PC-3 (cell line): ENCODE data around the gene SLC15A3. TPM values are rescaled to one million over a fixed set of nuclear protein-coding genes. Genes with fewer than 3 reads are reported as not detected.
A peak's percentile ranks its signal among the peaks of the same experiment; 100 is the strongest.

Experiments
- ATAC-seq: fragments of 200-7000 bp; cut with Tn5 transposase; 2 replicates; pipeline ENCODE4 v1.9.1; 2020; ENCODE audit warnings: mild to moderate bottlenecking, moderate library complexity
- BruUV-seq: library from RNA; stranded (reverse); fragments of 400-500 nt; replicated peaks from 2 replicates; lab custom pipeline; 2021; lab: Mats Ljungman, UMichigan
- CTCF ChIA-PET: fragments of 300-600 bp; sonication (Branson Sonifier 250); formaldehyde crosslinking; loops from one replicate; lab custom pipeline; 2022; ENCODE audit warnings: antibody characterized with exemption; lab: Charles Lee
- POLR2A ChIA-PET: fragments of 300-600 bp; sonication (Branson Sonifier 250); formaldehyde crosslinking; loops from one replicate; lab custom pipeline; 2022; ENCODE audit warnings: antibody characterized with exemption; ENCODE audit not compliant: unreplicated experiment; lab: Charles Lee
- DNase-seq: peaks from one replicate; pipeline ENCODE4 v3.0.0-alpha.2; 2015
- H2AFZ ChIP-seq: fragments of 300-600 bp; sonication (generic); 2 replicates; pipeline ENCODE4 v1.6.0; 2016; ENCODE audit warnings: antibody characterized with exemption, low read length
- H3F3A ChIP-seq: fragments of 300-600 bp; sonication (generic); one replicate; pipeline ENCODE4 v1.6.0; 2017; ENCODE audit warnings: antibody characterized with exemption, low read length, control low read depth, mild to moderate bottlenecking; ENCODE audit not compliant: unreplicated experiment
- H3K27ac ChIP-seq: fragments of 300-600 bp; sonication (generic); 2 replicates; pipeline ENCODE4 v1.5.1; 2016; ENCODE audit warnings: mild to moderate bottlenecking, low read length
- H3K27me3 ChIP-seq: fragments of 300-600 bp; sonication (generic); 2 replicates; pipeline ENCODE4 v1.6.1; 2016; ENCODE audit warnings: low read length, mixed read lengths
- H3K36me3 ChIP-seq: fragments of 300-600 bp; sonication (generic); 2 replicates; pipeline ENCODE4 v1.6.1; 2016; ENCODE audit warnings: low read depth, mixed run types, low read length, mixed read lengths
- H3K4me1 ChIP-seq: fragments of 300-600 bp; sonication (generic); 2 replicates; pipeline ENCODE4 v1.5.1; 2016; ENCODE audit warnings: low read length; ENCODE audit not compliant: insufficient read depth
- H3K4me2 ChIP-seq: fragments of 300-600 bp; sonication (generic); 2 replicates; pipeline ENCODE4 v1.6.0; 2016; ENCODE audit warnings: low read length
- H3K4me3 ChIP-seq: fragments of 300-600 bp; sonication (generic); 2 replicates; pipeline ENCODE4 v1.5.1; 2016; ENCODE audit warnings: mild to moderate bottlenecking, low read length, mixed read lengths
- H3K79me2 ChIP-seq: fragments of 300-600 bp; sonication (generic); 2 replicates; pipeline ENCODE4 v1.6.1; 2017; ENCODE audit warnings: low read length, mixed read lengths
- H3K9ac ChIP-seq: fragments of 300-600 bp; sonication (generic); 2 replicates; pipeline ENCODE4 v1.6.0; 2016; ENCODE audit warnings: mild to moderate bottlenecking, low read length
- H3K9me2 ChIP-seq: fragments of 300-600 bp; sonication (generic); replicated peaks from 2 replicates; pipeline ENCODE4 v1.6.1; 2016; ENCODE audit warnings: mixed run types, low read length, mixed read lengths
- H3K9me3 ChIP-seq: fragments of 300-600 bp; sonication (generic); 2 replicates; pipeline ENCODE4 v1.6.1; 2016; ENCODE audit warnings: low read length, mixed read lengths
- H4K20me1 ChIP-seq: fragments of 300-600 bp; sonication (generic); 2 replicates; pipeline ENCODE4 v1.6.1; 2016; ENCODE audit warnings: low read length, mixed read lengths
- EZH2 ChIP-seq: fragments of 300-600 bp; sonication (generic); IDR thresholded peaks from one replicate; pipeline ENCODE4 v1.6.1; 2017; ENCODE audit warnings: antibody characterized with exemption, mild to moderate bottlenecking, low read length; ENCODE audit not compliant: unreplicated experiment
- EZH2phosphoT487 ChIP-seq: fragments of 300-600 bp; sonication (generic); IDR thresholded peaks from 2 replicates; pipeline ENCODE4 v1.6.1; 2018; ENCODE audit warnings: mild to moderate bottlenecking, antibody characterized with exemption, low read length, borderline replicate concordance
- intact Hi-C: fragments of 100-400 bp; cut with micrococcal nuclease; formaldehyde crosslinking; loops from 2 replicates; pipeline ENCODE4 v1.9.0; 2023
- total RNA-seq: library from RNA; depleted of rRNA; stranded (reverse); fragments of >200 nt; gene quantifications from 2 replicates; pipeline ENCODE4 v1.2.3, GENCODE V29; 2014
- TF ChIP-seq, protein P1 (sequence below): fragments of 300-600 bp; sonication (generic); conservative IDR thresholded peaks from 2 replicates; pipeline ENCODE4 v1.5.1; 2017; ENCODE audit warnings: antibody characterized with exemption, low read depth, mild to moderate bottlenecking, low read length

Gene SLC15A3
- total RNA-seq, 1 experiment from 2014 or later = not detected

GRCh38 chr11:60945295-60945667, 6.7 kb downstream of the SLC15A3 start:
- Histone ChIP-seq H3F3A (no peaks in the 10 kb centered on the region), H4K20me1 (no peaks in the 10 kb centered on the region), H3K79me2 (no peaks in the 10 kb centered on the region), H3K4me1 (peaks cover 6% of the 10 kb centered on the region; the same call in 1 of the 2 replicates), H3K36me3 (no peaks in the 10 kb centered on the region), H3K4me2 (no peak overlapping the region), H3K27me3 (no peaks in the 10 kb centered on the region), H3K9ac (no peak overlapping the region), H3K27ac (no peak overlapping the region), H3K9me3 (no peaks in the 10 kb centered on the region), H3K9me2 (no peaks in the 10 kb centered on the region), H2AFZ (no peak overlapping the region), H3K4me3 (no peak overlapping the region)
- no TSS peak for BruUV-seq
- intact Hi-C loops = no loop called here
- DNase-seq (no peak), ATAC-seq (no peak)
- TF ChIP-seq EZH2 = no peak
- TF ChIP-seq, protein P1, sequence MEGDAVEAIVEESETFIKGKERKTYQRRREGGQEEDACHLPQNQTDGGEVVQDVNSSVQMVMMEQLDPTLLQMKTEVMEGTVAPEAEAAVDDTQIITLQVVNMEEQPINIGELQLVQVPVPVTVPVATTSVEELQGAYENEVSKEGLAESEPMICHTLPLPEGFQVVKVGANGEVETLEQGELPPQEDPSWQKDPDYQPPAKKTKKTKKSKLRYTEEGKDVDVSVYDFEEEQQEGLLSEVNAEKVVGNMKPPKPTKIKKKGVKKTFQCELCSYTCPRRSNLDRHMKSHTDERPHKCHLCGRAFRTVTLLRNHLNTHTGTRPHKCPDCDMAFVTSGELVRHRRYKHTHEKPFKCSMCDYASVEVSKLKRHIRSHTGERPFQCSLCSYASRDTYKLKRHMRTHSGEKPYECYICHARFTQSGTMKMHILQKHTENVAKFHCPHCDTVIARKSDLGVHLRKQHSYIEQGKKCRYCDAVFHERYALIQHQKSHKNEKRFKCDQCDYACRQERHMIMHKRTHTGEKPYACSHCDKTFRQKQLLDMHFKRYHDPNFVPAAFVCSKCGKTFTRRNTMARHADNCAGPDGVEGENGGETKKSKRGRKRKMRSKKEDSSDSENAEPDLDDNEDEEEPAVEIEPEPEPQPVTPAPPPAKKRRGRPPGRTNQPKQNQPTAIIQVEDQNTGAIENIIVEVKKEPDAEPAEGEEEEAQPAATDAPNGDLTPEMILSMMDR = no peak
- no peak for TF ChIP-seq EZH2phosphoT487
- POLR2A ChIA-PET = no interaction called here
- CTCF ChIA-PET = no interaction called here

- no peaks in the 10 kb centered on the region for H3K9me3 ChIP-seq
- no peaks in the 10 kb centered on the region for H3K27me3 ChIP-seq
- no TSS peak for BruUV-seq
- TF ChIP-seq, protein P1 = peak; percentile 39; the same call in 1 of the 2 replicates
- TF ChIP-seq EZH2phosphoT487 (no peak), EZH2 (no peak)
- DNase-seq = no peak
- POLR2A ChIA-PET = no interaction called here
- H3K4me2 ChIP-seq = no peak overlapping the region
- peaks cover 6% of the 10 kb centered on the region; the same call in 1 of the 2 replicates for H3K4me1 ChIP-seq
- no peak overlapping the region for H2AFZ ChIP-seq
- CTCF ChIA-PET = no interaction called here
- intact Hi-C loops = no loop called here
- no peaks in the 10 kb centered on the region for H4K20me1 ChIP-seq
- ATAC-seq = no peak
- no peaks in the 10 kb centered on the region for H3K79me2 ChIP-seq
- H3K9ac ChIP-seq = no peak overlapping the region
- no peaks in the 10 kb centered on the region for H3F3A ChIP-seq
- H3K36me3 ChIP-seq = no peaks in the 10 kb centered on the region
- H3K4me3 ChIP-seq = no peak overlapping the region
- H3K9me2 ChIP-seq = no peaks in the 10 kb centered on the region
- no peak overlapping the region for H3K27ac ChIP-seq
Observed at GRCh38 chr11:60944490-60945294, 7.3 kb downstream of the SLC15A3 start.
